SK-N-SH treated with all-trans-retinoic acid at 6 μM for 48 hours (cell line): ENCODE results near the gene SNX8.

Source experiments
- ATAC-seq: fragments of 200-7000 bp; cut with Tn5 transposase; 3 replicates; pipeline ENCODE4 v1.9.1; 2020; ENCODE audit warnings: mild to moderate bottlenecking, moderate library complexity
- ARNTL ChIP-seq: fragments of 450-650 bp; formaldehyde crosslinking; IDR thresholded peaks from 2 replicates; pipeline ENCODE4 v1.5.0; 2020; ENCODE audit warnings: low read depth, mild to moderate bottlenecking, moderate library complexity, borderline replicate concordance
- BACH2 ChIP-seq: fragments of 250-450 bp; sonication (Bioruptor Pico); IDR thresholded peaks from 2 replicates; pipeline ENCODE4 v1.9.0; 2021; ENCODE audit warnings: mild to moderate bottlenecking, borderline replicate concordance
- CREB5 ChIP-seq: fragments of 250-450 bp; sonication (Bioruptor Pico); IDR thresholded peaks from 2 replicates; pipeline ENCODE4 v1.5.1; 2020; ENCODE audit warnings: low read depth, mild to moderate bottlenecking, moderate library complexity
- CSDC2 ChIP-seq: fragments of 250-450 bp; sonication (Bioruptor Pico); IDR thresholded peaks from 2 replicates; pipeline ENCODE4 v1.5.0; 2020; ENCODE audit warnings: mild to moderate bottlenecking, moderate library complexity
- ESRRG ChIP-seq: fragments of 250-450 bp; sonication (Bioruptor Pico); IDR thresholded peaks from 2 replicates; pipeline ENCODE4 v1.6.1; 2021; ENCODE audit warnings: mild to moderate bottlenecking
- OSR1 ChIP-seq: fragments of 250-450 bp; sonication (Bioruptor Pico); IDR thresholded peaks from 2 replicates; pipeline ENCODE4 v1.8.0; 2022; ENCODE audit warnings: moderate library complexity, mild to moderate bottlenecking, inconsistent platforms
- PATZ1 ChIP-seq: fragments of 250-450 bp; sonication (Bioruptor Pico); IDR thresholded peaks from 2 replicates; pipeline ENCODE4 v1.8.0; 2020; ENCODE audit warnings: mild to moderate bottlenecking, moderate library complexity, borderline replicate concordance
- POU6F1 ChIP-seq: fragments of 250-450 bp; sonication (Bioruptor Pico); IDR thresholded peaks from 2 replicates; pipeline ENCODE4 v1.8.0; 2021; ENCODE audit warnings: low read depth, mild to moderate bottlenecking, moderate library complexity, borderline replicate concordance
- PPARA ChIP-seq: fragments of 250-450 bp; sonication (Bioruptor Pico); IDR thresholded peaks from 2 replicates; pipeline ENCODE4 v1.5.0; 2020; ENCODE audit warnings: mild to moderate bottlenecking, borderline replicate concordance
- SNAI2 ChIP-seq: fragments of 250-450 bp; sonication (Bioruptor Pico); IDR thresholded peaks from 2 replicates; pipeline ENCODE4 v1.5.0; 2020; ENCODE audit warnings: mild to moderate bottlenecking, moderate library complexity
- TCF4 ChIP-seq: fragments of 250-450 bp; sonication (Bioruptor Pico); IDR thresholded peaks from 2 replicates; pipeline ENCODE4 v1.8.0; 2021; ENCODE audit warnings: mild to moderate bottlenecking, moderate library complexity, borderline replicate concordance
- TOX ChIP-seq: fragments of 250-450 bp; sonication (Bioruptor Pico); IDR thresholded peaks from 2 replicates; pipeline ENCODE4 v1.8.0; 2021; ENCODE audit warnings: mild to moderate bottlenecking, moderate library complexity, borderline replicate concordance
- ZC3H10 ChIP-seq: fragments of 250-450 bp; sonication (Bioruptor Pico); IDR thresholded peaks from 2 replicates; pipeline ENCODE4 v1.5.1; 2021; ENCODE audit warnings: mild to moderate bottlenecking, moderate library complexity
- ZFP3 ChIP-seq: fragments of 250-450 bp; sonication (Bioruptor Pico); IDR thresholded peaks from 2 replicates; pipeline ENCODE4 v1.5.0; 2020; ENCODE audit warnings: mild to moderate bottlenecking, moderate library complexity
- ZFP30 ChIP-seq: fragments of 450-650 bp; formaldehyde crosslinking; IDR thresholded peaks from 2 replicates; pipeline ENCODE4 v1.5.0; 2022; ENCODE audit warnings: mild to moderate bottlenecking, moderate library complexity
- ZNF70 ChIP-seq: fragments of 450-650 bp; formaldehyde crosslinking; IDR thresholded peaks from 2 replicates; pipeline ENCODE4 v1.5.0; 2020; ENCODE audit warnings: mild to moderate bottlenecking, moderate library complexity
- ZNF8 ChIP-seq: fragments of 450-650 bp; formaldehyde crosslinking; IDR thresholded peaks from 2 replicates; pipeline ENCODE4 v1.5.0; 2020; ENCODE audit warnings: mild to moderate bottlenecking, moderate library complexity
- TF ChIP-seq, protein P1 (sequence below): fragments of 250-450 bp; sonication (Bioruptor Pico); IDR thresholded peaks from 2 replicates; pipeline ENCODE4 v1.5.1; 2021; ENCODE audit warnings: mild to moderate bottlenecking, moderate library complexity

Gene SNX8

DNA sequence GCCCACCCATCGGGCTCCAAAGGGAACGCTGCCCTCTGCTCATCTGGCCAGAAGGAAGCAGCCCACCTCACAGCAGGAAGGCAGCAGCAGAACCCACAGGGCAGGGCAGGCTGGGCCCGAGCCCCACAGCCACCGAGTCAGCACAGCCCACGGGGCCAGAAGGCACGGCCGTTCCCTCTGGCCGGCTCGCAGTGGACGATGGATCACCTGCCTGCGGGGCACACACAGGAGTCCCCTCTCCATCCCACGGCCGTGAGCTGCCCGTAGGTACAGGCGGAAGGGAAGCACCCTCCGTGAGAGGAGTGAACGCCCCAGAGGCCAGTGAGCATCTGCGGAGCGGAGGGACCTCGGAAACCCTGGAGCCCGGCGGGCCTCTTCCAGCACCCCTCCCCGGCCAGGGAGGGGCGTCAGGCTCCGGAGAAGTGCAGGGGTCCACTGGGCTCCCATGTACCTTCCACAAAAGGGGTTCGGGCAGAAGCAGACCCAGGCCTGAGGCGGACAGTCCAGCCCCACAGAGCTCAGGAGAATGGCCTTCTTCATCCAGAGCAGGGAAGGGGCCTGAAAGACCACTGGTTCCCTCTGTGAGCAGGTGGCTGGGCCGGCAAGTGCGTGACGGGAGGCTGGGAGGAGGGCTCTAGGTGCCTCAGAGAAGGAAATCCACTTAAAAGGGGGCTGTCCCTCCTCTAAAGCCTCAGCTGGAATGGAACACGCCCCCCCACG lies 60.6 kb downstream of the SNX8 start:
- TF ChIP-seq ZNF70 = no peak
- TF ChIP-seq POU6F1 (CRISPR knock-in tag) = no peak
- no peak for TF ChIP-seq ZC3H10 (CRISPR knock-in tag)
- no peak for TF ChIP-seq OSR1 (CRISPR knock-in tag)
- TF ChIP-seq ZNF8 (CRISPR knock-in tag) = no peak
- no peak for TF ChIP-seq ESRRG
- TF ChIP-seq, protein P1, sequence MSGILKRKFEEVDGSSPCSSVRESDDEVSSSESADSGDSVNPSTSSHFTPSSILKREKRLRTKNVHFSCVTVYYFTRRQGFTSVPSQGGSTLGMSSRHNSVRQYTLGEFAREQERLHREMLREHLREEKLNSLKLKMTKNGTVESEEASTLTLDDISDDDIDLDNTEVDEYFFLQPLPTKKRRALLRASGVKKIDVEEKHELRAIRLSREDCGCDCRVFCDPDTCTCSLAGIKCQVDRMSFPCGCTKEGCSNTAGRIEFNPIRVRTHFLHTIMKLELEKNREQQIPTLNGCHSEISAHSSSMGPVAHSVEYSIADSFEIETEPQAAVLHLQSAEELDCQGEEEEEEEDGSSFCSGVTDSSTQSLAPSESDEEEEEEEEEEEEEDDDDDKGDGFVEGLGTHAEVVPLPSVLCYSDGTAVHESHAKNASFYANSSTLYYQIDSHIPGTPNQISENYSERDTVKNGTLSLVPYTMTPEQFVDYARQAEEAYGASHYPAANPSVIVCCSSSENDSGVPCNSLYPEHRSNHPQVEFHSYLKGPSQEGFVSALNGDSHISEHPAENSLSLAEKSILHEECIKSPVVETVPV = no peak
- TF ChIP-seq CREB5 = no peak
- no peak for TF ChIP-seq TCF4
- no peak for TF ChIP-seq PATZ1 (CRISPR knock-in tag)
- TF ChIP-seq CSDC2 (CRISPR knock-in tag) = no peak
- no peak for TF ChIP-seq TOX (CRISPR knock-in tag)
- TF ChIP-seq PPARA (CRISPR knock-in tag) = no peak
- no peak for TF ChIP-seq ARNTL (CRISPR knock-in tag)
- no peak for TF ChIP-seq ZFP30 (CRISPR knock-in tag)
- no peak for TF ChIP-seq BACH2
- TF ChIP-seq SNAI2 (CRISPR knock-in tag) = no peak
- TF ChIP-seq, all 23 proteins: peak for 0
- ATAC-seq = no peak

GRCh38 chr7:2253021-2253420 lies 61.2 kb downstream of the SNX8 start:
- TF ChIP-seq CSDC2 (CRISPR knock-in tag) (no peak), ZNF8 (CRISPR knock-in tag) (no peak), PATZ1 (CRISPR knock-in tag) (no peak), ZFP3 (CRISPR knock-in tag) (no peak), ESRRG (no peak), ZFP30 (CRISPR knock-in tag) (no peak), POU6F1 (CRISPR knock-in tag) (no peak)
- TF ChIP-seq, protein P1 = no peak
- ATAC-seq = no peak
